ENCODE data around the gene PRLR. TPM values are rescaled to one million over a fixed set of nuclear protein-coding genes. Genes with fewer than 3 reads are reported as not detected.

PRLR gene
- total and polyA plus RNA-seq, 2 of the 13 experiments (the other 11 are each of a cell fraction or from before 2014, with no cell fraction given), result 12.2 to 13.3 TPM

- no peak for TF ChIP-seq NFKB2 (CRISPR knock-in tag; IDR thresholded peaks at IDR 0.05; ENCODE audit: borderline replicate concordance)
- TF ChIP-seq ISL2 (CRISPR knock-in tag; IDR thresholded peaks at IDR 0.05), result no peak
- no peak for TF ChIP-seq AKAP8 (CRISPR knock-in tag; IDR thresholded peaks at IDR 0.05)
- TF ChIP-seq ATF1 (CRISPR knock-in tag; IDR thresholded peaks at IDR 0.05), result no peak
- TF ChIP-seq SUZ12 (IDR thresholded peaks at IDR 0.05; ENCODE audit: low read depth, low read length), result no peak
- TF ChIP-seq, protein P1, sequence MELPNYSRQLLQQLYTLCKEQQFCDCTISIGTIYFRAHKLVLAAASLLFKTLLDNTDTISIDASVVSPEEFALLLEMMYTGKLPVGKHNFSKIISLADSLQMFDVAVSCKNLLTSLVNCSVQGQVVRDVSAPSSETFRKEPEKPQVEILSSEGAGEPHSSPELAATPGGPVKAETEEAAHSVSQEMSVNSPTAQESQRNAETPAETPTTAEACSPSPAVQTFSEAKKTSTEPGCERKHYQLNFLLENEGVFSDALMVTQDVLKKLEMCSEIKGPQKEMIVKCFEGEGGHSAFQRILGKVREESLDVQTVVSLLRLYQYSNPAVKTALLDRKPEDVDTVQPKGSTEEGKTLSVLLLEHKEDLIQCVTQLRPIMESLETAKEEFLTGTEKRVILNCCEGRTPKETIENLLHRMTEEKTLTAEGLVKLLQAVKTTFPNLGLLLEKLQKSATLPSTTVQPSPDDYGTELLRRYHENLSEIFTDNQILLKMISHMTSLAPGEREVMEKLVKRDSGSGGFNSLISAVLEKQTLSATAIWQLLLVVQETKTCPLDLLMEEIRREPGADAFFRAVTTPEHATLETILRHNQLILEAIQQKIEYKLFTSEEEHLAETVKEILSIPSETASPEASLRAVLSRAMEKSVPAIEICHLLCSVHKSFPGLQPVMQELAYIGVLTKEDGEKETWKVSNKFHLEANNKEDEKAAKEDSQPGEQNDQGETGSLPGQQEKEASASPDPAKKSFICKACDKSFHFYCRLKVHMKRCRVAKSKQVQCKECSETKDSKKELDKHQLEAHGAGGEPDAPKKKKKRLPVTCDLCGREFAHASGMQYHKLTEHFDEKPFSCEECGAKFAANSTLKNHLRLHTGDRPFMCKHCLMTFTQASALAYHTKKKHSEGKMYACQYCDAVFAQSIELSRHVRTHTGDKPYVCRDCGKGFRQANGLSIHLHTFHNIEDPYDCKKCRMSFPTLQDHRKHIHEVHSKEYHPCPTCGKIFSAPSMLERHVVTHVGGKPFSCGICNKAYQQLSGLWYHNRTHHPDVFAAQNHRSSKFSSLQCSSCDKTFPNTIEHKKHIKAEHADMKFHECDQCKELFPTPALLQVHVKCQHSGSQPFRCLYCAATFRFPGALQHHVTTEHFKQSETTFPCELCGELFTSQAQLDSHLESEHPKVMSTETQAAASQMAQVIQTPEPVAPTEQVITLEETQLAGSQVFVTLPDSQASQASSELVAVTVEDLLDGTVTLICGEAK (IDR thresholded peaks at IDR 0.05), result no peak
- TF ChIP-seq, protein P1 (CRISPR knock-in tag; IDR thresholded peaks at IDR 0.05), result no peak
- TF ChIP-seq, protein P2, sequence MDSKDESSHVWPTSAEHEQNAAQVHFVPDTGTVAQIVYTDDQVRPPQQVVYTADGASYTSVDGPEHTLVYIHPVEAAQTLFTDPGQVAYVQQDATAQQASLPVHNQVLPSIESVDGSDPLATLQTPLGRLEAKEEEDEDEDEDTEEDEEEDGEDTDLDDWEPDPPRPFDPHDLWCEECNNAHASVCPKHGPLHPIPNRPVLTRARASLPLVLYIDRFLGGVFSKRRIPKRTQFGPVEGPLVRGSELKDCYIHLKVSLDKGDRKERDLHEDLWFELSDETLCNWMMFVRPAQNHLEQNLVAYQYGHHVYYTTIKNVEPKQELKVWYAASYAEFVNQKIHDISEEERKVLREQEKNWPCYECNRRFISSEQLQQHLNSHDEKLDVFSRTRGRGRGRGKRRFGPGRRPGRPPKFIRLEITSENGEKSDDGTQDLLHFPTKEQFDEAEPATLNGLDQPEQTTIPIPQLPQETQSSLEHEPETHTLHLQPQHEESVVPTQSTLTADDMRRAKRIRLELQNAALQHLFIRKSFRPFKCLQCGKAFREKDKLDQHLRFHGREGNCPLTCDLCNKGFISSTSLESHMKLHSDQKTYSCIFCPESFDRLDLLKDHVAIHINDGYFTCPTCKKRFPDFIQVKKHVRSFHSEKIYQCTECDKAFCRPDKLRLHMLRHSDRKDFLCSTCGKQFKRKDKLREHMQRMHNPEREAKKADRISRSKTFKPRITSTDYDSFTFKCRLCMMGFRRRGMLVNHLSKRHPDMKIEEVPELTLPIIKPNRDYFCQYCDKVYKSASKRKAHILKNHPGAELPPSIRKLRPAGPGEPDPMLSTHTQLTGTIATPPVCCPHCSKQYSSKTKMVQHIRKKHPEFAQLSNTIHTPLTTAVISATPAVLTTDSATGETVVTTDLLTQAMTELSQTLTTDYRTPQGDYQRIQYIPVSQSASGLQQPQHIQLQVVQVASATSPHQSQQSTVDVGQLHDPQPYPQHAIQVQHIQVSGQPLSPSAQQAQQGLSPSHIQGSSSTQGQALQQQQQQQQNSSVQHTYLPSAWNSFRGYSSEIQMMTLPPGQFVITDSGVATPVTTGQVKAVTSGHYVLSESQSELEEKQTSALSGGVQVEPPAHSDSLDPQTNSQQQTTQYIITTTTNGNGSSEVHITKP (CRISPR knock-in tag; IDR thresholded peaks at IDR 0.05; ENCODE audit: low read depth), result no peak
- 0 out of 2 replicates have a peak, but pooled peaks have one; percentile 7 for TF ChIP-seq MXD4 (CRISPR knock-in tag; IDR thresholded peaks at IDR 0.05)
- TF ChIP-seq NFE2L1 (CRISPR knock-in tag; IDR thresholded peaks at IDR 0.05; ENCODE audit: borderline replicate concordance), result no peak
- no peak for TF ChIP-seq ATM (IDR thresholded peaks at IDR 0.05; ENCODE audit: borderline replicate concordance)
- no peak for TF ChIP-seq PBX2 (CRISPR knock-in tag; IDR thresholded peaks at IDR 0.05)
- no peak for TF ChIP-seq ZKSCAN5 (CRISPR knock-in tag; IDR thresholded peaks at IDR 0.05)
- TF ChIP-seq, protein P3, sequence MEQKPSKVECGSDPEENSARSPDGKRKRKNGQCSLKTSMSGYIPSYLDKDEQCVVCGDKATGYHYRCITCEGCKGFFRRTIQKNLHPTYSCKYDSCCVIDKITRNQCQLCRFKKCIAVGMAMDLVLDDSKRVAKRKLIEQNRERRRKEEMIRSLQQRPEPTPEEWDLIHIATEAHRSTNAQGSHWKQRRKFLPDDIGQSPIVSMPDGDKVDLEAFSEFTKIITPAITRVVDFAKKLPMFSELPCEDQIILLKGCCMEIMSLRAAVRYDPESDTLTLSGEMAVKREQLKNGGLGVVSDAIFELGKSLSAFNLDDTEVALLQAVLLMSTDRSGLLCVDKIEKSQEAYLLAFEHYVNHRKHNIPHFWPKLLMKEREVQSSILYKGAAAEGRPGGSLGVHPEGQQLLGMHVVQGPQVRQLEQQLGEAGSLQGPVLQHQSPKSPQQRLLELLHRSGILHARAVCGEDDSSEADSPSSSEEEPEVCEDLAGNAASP (CRISPR knock-in tag; IDR thresholded peaks at IDR 0.05; ENCODE audit: borderline replicate concordance), result no peak
- TF ChIP-seq SNAPC2 (CRISPR knock-in tag; IDR thresholded peaks at IDR 0.05), result no peak
- 0 out of 2 replicates have a peak, but pooled peaks have one; percentile 14 for TF ChIP-seq SP4 (CRISPR knock-in tag; IDR thresholded peaks at IDR 0.05)
These were observed 34.8 kb downstream of the PRLR start (continued) for GRCh38 chr5:35195472-35195852.
